ENCODE measurements around the gene MACROD2.

DNA sequence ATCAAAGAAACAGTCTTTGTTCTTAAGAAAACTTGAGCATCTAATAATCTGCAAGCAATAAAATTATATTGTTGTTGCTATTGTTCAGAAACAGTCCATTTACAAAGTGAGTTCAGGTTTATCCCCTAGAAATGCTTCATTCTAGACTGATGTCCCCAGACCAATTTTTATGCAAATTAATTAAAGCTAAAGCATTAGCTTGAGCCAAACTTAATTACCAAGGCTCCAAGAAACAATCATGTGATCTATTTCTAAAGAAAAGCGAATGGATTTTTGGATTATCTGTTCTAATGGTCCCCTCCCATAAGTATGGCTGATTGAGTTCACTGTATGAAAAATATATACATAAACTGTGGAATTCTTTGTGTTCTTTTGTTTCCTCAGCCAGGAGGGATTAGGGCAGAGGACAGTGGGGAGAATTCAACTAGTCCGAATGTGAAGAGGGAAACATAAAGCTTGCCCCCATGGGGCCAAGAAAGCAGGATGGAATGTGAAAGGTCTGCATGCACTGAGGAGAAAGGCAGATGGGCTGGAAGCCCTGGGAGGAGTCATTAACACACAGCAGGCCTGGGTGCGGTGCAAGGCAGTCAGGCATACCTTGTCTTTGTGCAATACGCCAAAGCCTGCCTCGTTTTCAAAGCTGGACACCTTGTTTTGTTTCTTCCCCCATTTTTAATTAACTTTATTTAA is 1980.9 kb downstream of the MACROD2 start:
- no peak for TF ChIP-seq GLI4 (tag by site-specific recombination; IDR thresholded peaks at IDR 0.05)
- TF ChIP-seq ZNF239 (tag by site-specific recombination; IDR thresholded peaks at IDR 0.05) = no peak
- TF ChIP-seq, protein P1, sequence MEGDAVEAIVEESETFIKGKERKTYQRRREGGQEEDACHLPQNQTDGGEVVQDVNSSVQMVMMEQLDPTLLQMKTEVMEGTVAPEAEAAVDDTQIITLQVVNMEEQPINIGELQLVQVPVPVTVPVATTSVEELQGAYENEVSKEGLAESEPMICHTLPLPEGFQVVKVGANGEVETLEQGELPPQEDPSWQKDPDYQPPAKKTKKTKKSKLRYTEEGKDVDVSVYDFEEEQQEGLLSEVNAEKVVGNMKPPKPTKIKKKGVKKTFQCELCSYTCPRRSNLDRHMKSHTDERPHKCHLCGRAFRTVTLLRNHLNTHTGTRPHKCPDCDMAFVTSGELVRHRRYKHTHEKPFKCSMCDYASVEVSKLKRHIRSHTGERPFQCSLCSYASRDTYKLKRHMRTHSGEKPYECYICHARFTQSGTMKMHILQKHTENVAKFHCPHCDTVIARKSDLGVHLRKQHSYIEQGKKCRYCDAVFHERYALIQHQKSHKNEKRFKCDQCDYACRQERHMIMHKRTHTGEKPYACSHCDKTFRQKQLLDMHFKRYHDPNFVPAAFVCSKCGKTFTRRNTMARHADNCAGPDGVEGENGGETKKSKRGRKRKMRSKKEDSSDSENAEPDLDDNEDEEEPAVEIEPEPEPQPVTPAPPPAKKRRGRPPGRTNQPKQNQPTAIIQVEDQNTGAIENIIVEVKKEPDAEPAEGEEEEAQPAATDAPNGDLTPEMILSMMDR (tag by site-specific recombination; IDR thresholded peaks at IDR 0.05) = no peak
- no peak for TF ChIP-seq SP2 (tag by site-specific recombination; IDR thresholded peaks at IDR 0.05)
- TF ChIP-seq TCF7L2 (IDR thresholded peaks at IDR 0.05; ENCODE audit: borderline replicate concordance, low read depth, low read length) = no peak
- TF ChIP-seq ZNF521 (tag by site-specific recombination; IDR thresholded peaks at IDR 0.05) = no peak
- no peak for TF ChIP-seq ZNF416 (tag by site-specific recombination; IDR thresholded peaks at IDR 0.05)
- no peak for TF ChIP-seq ZNF266 (tag by site-specific recombination; IDR thresholded peaks at IDR 0.05; ENCODE audit: low read depth)
- TF ChIP-seq ZNF274 (IDR thresholded peaks at IDR 0.05; ENCODE audit: low read length) = no peak
- no peak for TF ChIP-seq ZNF274 (tag by site-specific recombination; IDR thresholded peaks at IDR 0.05; ENCODE audit: borderline replicate concordance)
- TF ChIP-seq, protein P2, sequence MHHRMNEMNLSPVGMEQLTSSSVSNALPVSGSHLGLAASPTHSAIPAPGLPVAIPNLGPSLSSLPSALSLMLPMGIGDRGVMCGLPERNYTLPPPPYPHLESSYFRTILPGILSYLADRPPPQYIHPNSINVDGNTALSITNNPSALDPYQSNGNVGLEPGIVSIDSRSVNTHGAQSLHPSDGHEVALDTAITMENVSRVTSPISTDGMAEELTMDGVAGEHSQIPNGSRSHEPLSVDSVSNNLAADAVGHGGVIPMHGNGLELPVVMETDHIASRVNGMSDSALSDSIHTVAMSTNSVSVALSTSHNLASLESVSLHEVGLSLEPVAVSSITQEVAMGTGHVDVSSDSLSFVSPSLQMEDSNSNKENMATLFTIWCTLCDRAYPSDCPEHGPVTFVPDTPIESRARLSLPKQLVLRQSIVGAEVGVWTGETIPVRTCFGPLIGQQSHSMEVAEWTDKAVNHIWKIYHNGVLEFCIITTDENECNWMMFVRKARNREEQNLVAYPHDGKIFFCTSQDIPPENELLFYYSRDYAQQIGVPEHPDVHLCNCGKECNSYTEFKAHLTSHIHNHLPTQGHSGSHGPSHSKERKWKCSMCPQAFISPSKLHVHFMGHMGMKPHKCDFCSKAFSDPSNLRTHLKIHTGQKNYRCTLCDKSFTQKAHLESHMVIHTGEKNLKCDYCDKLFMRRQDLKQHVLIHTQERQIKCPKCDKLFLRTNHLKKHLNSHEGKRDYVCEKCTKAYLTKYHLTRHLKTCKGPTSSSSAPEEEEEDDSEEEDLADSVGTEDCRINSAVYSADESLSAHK (tag by site-specific recombination; IDR thresholded peaks at IDR 0.05) = no peak
- no peak for TF ChIP-seq ZNF433 (tag by site-specific recombination; IDR thresholded peaks at IDR 0.05; ENCODE audit: low read depth)
